Osteoblast (primary cell): ENCODE data around the gene SMCO1. TPM values are rescaled to one million over a fixed set of nuclear protein-coding genes. Genes with fewer than 3 reads are reported as not detected.
"Not testable (repeated sequence)": the region's sequence is repeated elsewhere in the genome, so short reads cannot be mapped to it uniquely, and the experiment has no call there.

Experiments used
- DNase-seq: peaks from one replicate; pipeline ENCODE4 v3.0.0; 2011; ENCODE audit warnings: low spot score, mixed read lengths; ENCODE audit not compliant: insufficient read length; ENCODE audit errors: missing footprints
- H2AFZ ChIP-seq: 2 replicates; pipeline ENCODE4 v1.6.0; 2011; ENCODE audit warnings: mild to moderate bottlenecking, low read length
- H3K27ac ChIP-seq: 2 replicates; pipeline ENCODE4 v1.5.1; 2011; ENCODE audit warnings: mild to moderate bottlenecking, low read depth, low read length, moderate library complexity
- H3K27me3 ChIP-seq: 2 replicates; pipeline ENCODE4 v1.6.0; 2012; ENCODE audit warnings: mild to moderate bottlenecking, control low read depth, inconsistent platforms, low read length, moderate library complexity; ENCODE audit not compliant: insufficient read depth
- H3K36me3 ChIP-seq: 2 replicates; pipeline ENCODE4 v1.5.1; 2011; ENCODE audit warnings: mild to moderate bottlenecking, low read length, control low read depth, moderate library complexity; ENCODE audit not compliant: insufficient read depth
- H3K4me1 ChIP-seq: 2 replicates; pipeline ENCODE4 v1.5.1; 2011; ENCODE audit warnings: mild to moderate bottlenecking, low read length, control low read depth, moderate library complexity; ENCODE audit not compliant: insufficient read depth
- H3K4me2 ChIP-seq: 2 replicates; pipeline ENCODE4 v1.6.0; 2011; ENCODE audit warnings: mild to moderate bottlenecking, low read length; ENCODE audit not compliant: insufficient read depth
- H3K4me3 ChIP-seq: fragments of 200-600 bp; sonication (generic); 3 replicates; pipeline ENCODE4 v1.5.1; 2012; ENCODE audit warnings: mild to moderate bottlenecking, low read length, inconsistent platforms; ENCODE audit not compliant: insufficient read depth
- H3K79me2 ChIP-seq: 2 replicates; pipeline ENCODE4 v1.6.0; 2012; ENCODE audit warnings: mild to moderate bottlenecking, low read length, control low read depth, inconsistent platforms; ENCODE audit not compliant: insufficient read depth
- H3K9me3 ChIP-seq: 2 replicates; pipeline ENCODE4 v1.5.1; 2011; ENCODE audit warnings: low read depth, low read length, control low read depth
- H4K20me1 ChIP-seq: 2 replicates; pipeline ENCODE4 v1.6.0; 2012; ENCODE audit warnings: mild to moderate bottlenecking, low read length, control low read depth; ENCODE audit not compliant: insufficient read depth
- CTCF ChIP-seq: IDR thresholded peaks from 2 replicates; pipeline ENCODE4 v1.5.1; 2011; ENCODE audit warnings: mild to moderate bottlenecking, low read depth, low read length, moderate library complexity; ENCODE audit errors: extremely low read depth
- small RNA-seq: library from RNA; depleted of rRNA; stranded (forward); fragments of <200 nt; gene quantifications from one replicate; pipeline ENCODE3, GENCODE V24; 2012
- total RNA-seq: library from RNA; depleted of rRNA; stranded (reverse); fragments of >200 nt; gene quantifications from 2 replicates; pipeline ENCODE4 v1.2.3, GENCODE V29; 2012

The SMCO1 gene
- total RNA-seq, 1 donor: not detected

- Histone ChIP-seq H2AFZ (no peak overlapping the region), H3K9me3 (peaks cover 4% of the 10 kb centered on the region), H3K27me3 (no peaks in the 10 kb centered on the region), H4K20me1 (no peaks in the 10 kb centered on the region), H3K36me3 (no peaks in the 10 kb centered on the region), H3K4me3 (no peak overlapping the region), H3K4me2 (no peak overlapping the region), H3K27ac (no peak overlapping the region), H3K79me2 (no peaks in the 10 kb centered on the region), H3K4me1 (no peaks in the 10 kb centered on the region)
- DNase-seq: no peak
- no peak for TF ChIP-seq CTCF
These were observed 57.1 kb downstream of the SMCO1 start for GRCh38 chr3:196458063-196458462.

GRCh38 chr3:196457470-196457869, 57.7 kb downstream of the SMCO1 start:
- not testable (repeated sequence) for H3K9me3 ChIP-seq, H3K4me2 ChIP-seq, H3K27me3 ChIP-seq, H3K27ac ChIP-seq, H3K36me3 ChIP-seq, H3K79me2 ChIP-seq, DNase-seq, H3K4me1 ChIP-seq, H3K4me3 ChIP-seq, H2AFZ ChIP-seq, H4K20me1 ChIP-seq

Small RNAs within 50 kb of the gene (small RNA-seq; reads per million reads assigned to genes)
- gene RPS29P3: not detected

Other genes with a start within 250 kb of the SMCO1 start
- 84.6 and 86.1 TPM in 2 replicates for gene PCYT1A, start 227.6 kb downstream of the SMCO1 start, total RNA-seq
- gene DYNLT2B, start 197.1 kb downstream of the SMCO1 start, total RNA-seq: 10.5 and 10.9 TPM in 2 replicates
- 0.36 and 0.59 TPM in 2 replicates for gene TM4SF19, start 177.0 kb downstream of the SMCO1 start, total RNA-seq
- 21.0 and 21.2 TPM in 2 replicates for gene UBXN7, start 82.9 kb downstream of the SMCO1 start, total RNA-seq
- gene RNF168, start 11.6 kb downstream of the SMCO1 start, total RNA-seq: 21.7 and 24.8 TPM in 2 replicates
- 6.8 and 7.2 TPM in 2 replicates for gene WDR53, start 53.2 kb upstream of the SMCO1 start, total RNA-seq
- 8.0 TPM in 2 replicates for gene FBXO45, start 53.3 kb upstream of the SMCO1 start, total RNA-seq
- gene NRROS, start 124.3 kb upstream of the SMCO1 start, total RNA-seq: 0.72 and 1.2 TPM in 2 replicates
- 3.6 and 3.8 TPM in 2 replicates for gene CEP19, start 196.9 kb upstream of the SMCO1 start, total RNA-seq
- gene PIGX, start 197.0 kb upstream of the SMCO1 start, total RNA-seq: 19.2 and 26.8 TPM in 2 replicates
- 36.6 and 37.4 TPM in 2 replicates for gene PAK2, start 224.5 kb upstream of the SMCO1 start, total RNA-seq